T-helper 9 cell (primary cell): ENCODE data around the gene PPM1E.
"Not testable (repeated sequence)": the region's sequence is repeated elsewhere in the genome, so short reads cannot be mapped to it uniquely, and the experiment has no call there.

ENCODE experiments used
- DNase-seq: peaks from one replicate; pipeline ENCODE4 v3.0.0-alpha.2; 2020

Gene PPM1E

GRCh38 chr17:58957725-58958073, 202.0 kb downstream of the PPM1E start:
- DNase-seq, result not testable (repeated sequence)

DNA sequence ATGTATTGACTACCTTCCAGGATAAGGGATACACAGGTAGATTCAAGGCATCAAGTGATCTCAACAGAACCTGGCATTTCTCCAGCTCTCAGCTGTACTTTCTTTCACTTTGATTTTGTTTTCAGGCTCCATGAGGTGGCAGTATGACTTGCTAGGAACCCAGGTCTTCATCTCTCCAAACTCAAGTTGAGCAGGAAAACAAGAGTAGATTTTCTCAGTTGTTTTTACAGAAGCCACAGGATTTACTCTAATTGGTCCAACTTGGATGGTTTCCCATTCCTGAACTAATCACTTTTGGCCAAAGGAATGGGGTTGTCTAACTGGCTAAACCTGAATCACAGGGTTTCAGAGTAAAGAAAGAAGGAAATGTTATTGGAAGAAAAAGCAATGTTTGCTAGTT, 204.4 kb downstream of the PPM1E start:
- no peak for DNase-seq

- no peak for DNase-seq
Observed at GRCh38 chr17:58965221-58965620, 209.6 kb downstream of the PPM1E start.

DNA sequence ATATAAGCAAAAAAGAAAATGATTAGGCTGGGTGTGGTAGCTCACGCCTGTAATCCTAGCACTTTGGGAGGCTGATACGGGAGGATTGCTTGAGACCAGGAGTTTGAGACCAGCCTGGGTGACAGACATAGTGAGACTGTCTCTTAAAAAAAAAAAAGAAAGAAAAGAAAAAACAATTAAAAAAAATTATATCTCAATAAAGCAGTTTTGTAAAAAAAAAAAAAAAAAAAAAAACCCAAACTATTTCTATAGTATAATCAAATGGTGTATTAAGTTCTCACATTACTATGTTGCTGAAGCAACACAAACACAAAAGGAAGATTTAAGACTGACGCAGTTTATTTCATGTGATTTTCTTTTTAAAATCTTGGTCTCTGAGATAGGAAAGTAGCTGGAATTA, 210.6 kb downstream of the PPM1E start:
- DNase-seq, result no peak

DNA sequence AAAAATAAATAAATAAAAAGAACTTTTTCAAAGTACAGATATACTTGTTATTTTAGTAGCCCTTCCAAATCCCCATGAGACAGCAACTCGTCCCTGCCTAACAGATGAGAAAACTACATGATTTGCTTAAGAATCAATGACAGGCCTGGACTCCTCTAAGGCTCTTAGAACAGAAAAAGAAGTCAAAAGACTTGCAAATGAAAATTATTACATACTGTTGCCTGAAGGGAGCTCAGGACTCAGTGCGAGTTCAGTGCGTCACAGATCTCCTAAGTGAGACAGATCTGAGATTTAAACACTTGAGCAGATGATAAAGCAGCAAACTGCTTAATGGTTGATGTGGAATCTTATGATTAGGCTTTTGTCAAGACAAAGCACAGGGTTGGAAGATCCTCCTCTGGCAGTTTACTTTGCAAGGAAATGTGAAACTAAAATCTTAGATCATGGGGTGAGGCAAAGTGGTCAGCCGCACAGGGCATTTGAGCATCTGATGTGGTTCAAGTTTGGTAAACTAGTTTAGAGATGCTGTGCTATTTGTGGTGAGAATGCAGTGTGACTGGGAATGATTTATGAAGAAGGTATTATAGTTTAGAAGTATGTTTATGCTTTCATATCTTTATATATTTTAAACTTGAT, 212.9 kb downstream of the PPM1E start:
- DNase-seq, result no peak

DNA sequence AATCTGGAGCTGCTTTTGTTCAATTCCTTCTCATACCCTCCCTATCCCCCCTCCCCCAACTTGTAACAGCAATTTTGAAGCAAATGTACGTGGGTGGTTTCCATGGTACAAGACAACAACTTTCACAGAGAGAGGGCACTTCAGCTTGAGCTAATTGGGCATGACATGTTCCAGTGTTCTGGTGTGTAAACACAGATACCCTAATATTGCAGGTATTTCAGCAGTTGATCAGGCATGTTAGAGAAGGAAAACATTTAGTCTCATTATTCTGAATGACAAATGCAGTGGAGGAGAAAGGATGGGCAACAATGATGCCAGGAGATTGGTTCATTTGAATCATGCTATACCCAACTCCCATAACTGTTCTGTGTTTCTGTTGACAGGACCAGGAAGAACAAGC, 213.5 kb downstream of the PPM1E start:
- DNase-seq, result no peak

- DNase-seq, result no peak
Observed at GRCh38 chr17:58969612-58970011, 214.0 kb downstream of the PPM1E start.

GRCh38 chr17:58970609-58971450, 215.2 kb downstream of the PPM1E start:
- no peak for DNase-seq

- no peak for DNase-seq
Observed at GRCh38 chr17:58974354-58974753, 218.7 kb downstream of the PPM1E start.

GRCh38 chr17:58976541-58976940, 220.9 kb downstream of the PPM1E start:
- DNase-seq, result no peak

- no peak for DNase-seq
Observed at GRCh38 chr17:58980706-58981481, 225.2 kb downstream of the PPM1E start.

DNA sequence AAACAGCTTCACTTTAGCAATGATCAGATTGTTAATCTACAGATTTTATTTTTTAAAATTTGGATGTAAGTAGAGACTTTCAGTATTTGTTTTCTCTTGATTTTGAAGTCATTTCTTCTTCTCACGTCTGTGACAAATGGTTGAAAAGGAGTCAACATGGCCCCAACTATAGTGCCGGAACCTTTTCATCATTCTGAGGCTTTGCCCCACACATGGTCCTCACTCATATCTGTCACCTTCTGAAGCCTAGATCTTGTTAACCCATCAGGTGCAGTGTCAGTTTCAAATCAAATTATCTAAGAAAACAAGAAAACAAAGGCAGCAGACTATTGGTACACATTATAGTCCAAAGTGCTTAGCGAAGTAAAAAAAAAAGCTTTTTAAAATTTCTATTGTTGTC, 227.0 kb downstream of the PPM1E start:
- DNase-seq, result no peak

DNA sequence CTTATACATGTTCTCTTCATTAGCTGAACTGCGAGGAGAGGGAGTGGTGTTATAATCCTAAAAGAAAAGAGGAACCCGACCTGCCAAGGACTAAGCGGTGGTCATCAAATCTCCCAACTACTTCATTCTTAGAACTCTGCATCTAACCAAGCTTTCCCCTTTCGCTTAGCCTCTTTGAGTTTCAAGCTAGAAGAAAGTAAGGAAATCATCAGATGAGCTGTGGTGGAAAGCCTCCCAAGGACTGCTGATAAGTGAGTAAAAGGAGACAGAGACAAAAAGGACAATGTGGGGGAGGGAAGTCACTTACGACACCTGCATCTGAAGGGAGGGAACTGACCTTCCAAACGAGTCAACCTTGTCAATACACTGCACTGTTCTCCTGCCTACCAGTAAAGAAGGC, 229.7 kb downstream of the PPM1E start:
- no peak for DNase-seq

- DNase-seq, result no peak
Observed at GRCh38 chr17:58985971-58986370, 230.3 kb downstream of the PPM1E start.

- no peak for DNase-seq
Observed at GRCh38 chr17:58989629-58990028, 234.0 kb downstream of the PPM1E start.

- no peak for DNase-seq
Observed at GRCh38 chr17:58991718-58992331, 236.2 kb downstream of the PPM1E start.

- no peak for DNase-seq
Observed at GRCh38 chr17:58993311-58993710, 237.7 kb downstream of the PPM1E start.

- DNase-seq, result no peak
Observed at GRCh38 chr17:58995247-58995940, 239.7 kb downstream of the PPM1E start.

DNA sequence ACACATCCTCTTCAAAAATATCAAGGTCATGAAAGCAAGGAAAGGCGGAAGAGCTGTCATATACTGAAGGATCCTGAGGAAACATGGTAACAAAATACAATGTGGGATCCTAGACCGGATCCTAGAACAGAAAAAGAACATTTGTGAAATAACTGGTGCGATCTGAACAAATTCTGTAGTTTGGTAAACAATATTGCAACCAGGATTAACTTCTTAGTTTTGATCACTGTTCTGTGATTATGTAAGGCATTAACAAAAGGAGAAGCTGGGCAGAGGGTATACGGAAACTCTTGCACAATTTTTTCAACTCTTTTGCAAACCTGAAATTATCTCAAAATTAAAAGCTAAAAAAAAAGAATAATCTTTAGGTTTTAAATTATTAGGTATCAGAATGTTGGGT, 241.3 kb downstream of the PPM1E start:
- DNase-seq, result no peak

- no peak for DNase-seq
Observed at GRCh38 chr17:58997756-58998553, 242.3 kb downstream of the PPM1E start.

DNA sequence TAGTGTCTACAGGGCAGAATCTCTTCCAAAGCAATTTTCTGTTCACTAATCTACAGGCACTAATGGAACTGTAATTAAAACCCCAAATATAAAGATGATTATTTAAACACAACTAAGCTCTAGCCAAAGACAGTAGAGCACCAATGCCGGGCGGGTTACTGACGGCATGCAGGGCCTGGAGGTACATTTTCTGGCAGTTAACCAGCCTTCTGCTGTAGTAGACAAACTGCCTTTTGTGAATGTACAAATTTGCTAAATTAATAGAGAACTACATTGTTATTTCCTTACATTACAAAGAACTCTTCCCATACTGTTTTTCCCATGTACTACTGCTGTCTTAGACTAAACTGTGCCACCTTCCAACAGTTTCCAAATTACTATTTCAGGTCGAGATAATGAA, 243.2 kb downstream of the PPM1E start:
- no peak for DNase-seq

DNA sequence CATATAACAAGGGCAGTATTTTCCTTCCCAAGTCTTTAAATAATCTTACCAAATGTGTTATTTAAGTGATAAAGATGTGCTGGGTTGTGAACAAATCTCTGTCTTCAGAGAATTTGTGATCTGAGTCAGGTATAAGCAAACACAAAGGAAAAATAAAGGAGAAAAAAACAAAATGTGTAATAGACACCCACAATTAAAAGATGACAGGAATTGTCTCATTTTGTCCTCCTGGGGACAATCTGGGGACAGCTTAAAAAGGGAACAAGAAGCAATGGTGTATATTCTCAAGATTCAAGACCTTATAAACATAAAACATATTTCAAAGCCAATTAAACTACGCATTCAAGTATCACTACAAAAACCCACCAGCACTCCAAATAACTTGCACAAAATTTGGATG, 243.8 kb downstream of the PPM1E start:
- no peak for DNase-seq
